ENCODE results near the gene ITPA. TPM values are rescaled to one million over a fixed set of nuclear protein-coding genes. Genes with fewer than 3 reads are reported as not detected.

ITPA gene
- total and polyA plus RNA-seq, 2 of the 13 experiments (the other 11 are each of a cell fraction or from before 2014, with no cell fraction given) = 60.1 to 103 TPM

- TF ChIP-seq RXRB (CRISPR knock-in tag; IDR thresholded peaks at IDR 0.05; ENCODE audit: borderline replicate concordance) (no peak; the same call in 1 of the 2 replicates), FOXC1 (CRISPR knock-in tag; IDR thresholded peaks at IDR 0.05; ENCODE audit: borderline replicate concordance) (peak; percentile 11), RFXAP (CRISPR knock-in tag; IDR thresholded peaks at IDR 0.05; ENCODE audit: borderline replicate concordance) (peak; percentile 52; the same call in 1 of the 2 replicates), ZNF678 (CRISPR knock-in tag; IDR thresholded peaks at IDR 0.05) (no peak), NFKB2 (CRISPR knock-in tag; IDR thresholded peaks at IDR 0.05; ENCODE audit: borderline replicate concordance) (peak; percentile 55; the same call in 1 of the 2 replicates), ZNF18 (CRISPR knock-in tag; IDR thresholded peaks at IDR 0.05; ENCODE audit: insufficient replicate concordance) (peak; percentile 51), NFIB (CRISPR knock-in tag; IDR thresholded peaks at IDR 0.05; ENCODE audit: borderline replicate concordance) (no peak), PTBP1 (IDR thresholded peaks at IDR 0.05; ENCODE audit: low read depth, low read length, poor library complexity, severe bottlenecking) (peak; percentile 59), ZNF251 (CRISPR knock-in tag; IDR thresholded peaks at IDR 0.05) (no peak), ISL2 (CRISPR knock-in tag; IDR thresholded peaks at IDR 0.05) (peak; percentile 65), TBX2 (CRISPR knock-in tag; IDR thresholded peaks at IDR 0.05; ENCODE audit: borderline replicate concordance) (peak; percentile 1; the same call in 1 of the 2 replicates), ARNTL (CRISPR knock-in tag; IDR thresholded peaks at IDR 0.05) (no peak)
- TF ChIP-seq, protein P1, sequence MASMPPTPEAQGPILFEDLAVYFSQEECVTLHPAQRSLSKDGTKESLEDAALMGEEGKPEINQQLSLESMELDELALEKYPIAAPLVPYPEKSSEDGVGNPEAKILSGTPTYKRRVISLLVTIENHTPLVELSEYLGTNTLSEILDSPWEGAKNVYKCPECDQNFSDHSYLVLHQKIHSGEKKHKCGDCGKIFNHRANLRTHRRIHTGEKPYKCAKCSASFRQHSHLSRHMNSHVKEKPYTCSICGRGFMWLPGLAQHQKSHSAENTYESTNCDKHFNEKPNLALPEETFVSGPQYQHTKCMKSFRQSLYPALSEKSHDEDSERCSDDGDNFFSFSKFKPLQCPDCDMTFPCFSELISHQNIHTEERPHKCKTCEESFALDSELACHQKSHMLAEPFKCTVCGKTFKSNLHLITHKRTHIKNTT (CRISPR knock-in tag; IDR thresholded peaks at IDR 0.05) = 0 out of 2 replicates have a peak, but pooled peaks have one; percentile 69
- TF ChIP-seq, protein P2, sequence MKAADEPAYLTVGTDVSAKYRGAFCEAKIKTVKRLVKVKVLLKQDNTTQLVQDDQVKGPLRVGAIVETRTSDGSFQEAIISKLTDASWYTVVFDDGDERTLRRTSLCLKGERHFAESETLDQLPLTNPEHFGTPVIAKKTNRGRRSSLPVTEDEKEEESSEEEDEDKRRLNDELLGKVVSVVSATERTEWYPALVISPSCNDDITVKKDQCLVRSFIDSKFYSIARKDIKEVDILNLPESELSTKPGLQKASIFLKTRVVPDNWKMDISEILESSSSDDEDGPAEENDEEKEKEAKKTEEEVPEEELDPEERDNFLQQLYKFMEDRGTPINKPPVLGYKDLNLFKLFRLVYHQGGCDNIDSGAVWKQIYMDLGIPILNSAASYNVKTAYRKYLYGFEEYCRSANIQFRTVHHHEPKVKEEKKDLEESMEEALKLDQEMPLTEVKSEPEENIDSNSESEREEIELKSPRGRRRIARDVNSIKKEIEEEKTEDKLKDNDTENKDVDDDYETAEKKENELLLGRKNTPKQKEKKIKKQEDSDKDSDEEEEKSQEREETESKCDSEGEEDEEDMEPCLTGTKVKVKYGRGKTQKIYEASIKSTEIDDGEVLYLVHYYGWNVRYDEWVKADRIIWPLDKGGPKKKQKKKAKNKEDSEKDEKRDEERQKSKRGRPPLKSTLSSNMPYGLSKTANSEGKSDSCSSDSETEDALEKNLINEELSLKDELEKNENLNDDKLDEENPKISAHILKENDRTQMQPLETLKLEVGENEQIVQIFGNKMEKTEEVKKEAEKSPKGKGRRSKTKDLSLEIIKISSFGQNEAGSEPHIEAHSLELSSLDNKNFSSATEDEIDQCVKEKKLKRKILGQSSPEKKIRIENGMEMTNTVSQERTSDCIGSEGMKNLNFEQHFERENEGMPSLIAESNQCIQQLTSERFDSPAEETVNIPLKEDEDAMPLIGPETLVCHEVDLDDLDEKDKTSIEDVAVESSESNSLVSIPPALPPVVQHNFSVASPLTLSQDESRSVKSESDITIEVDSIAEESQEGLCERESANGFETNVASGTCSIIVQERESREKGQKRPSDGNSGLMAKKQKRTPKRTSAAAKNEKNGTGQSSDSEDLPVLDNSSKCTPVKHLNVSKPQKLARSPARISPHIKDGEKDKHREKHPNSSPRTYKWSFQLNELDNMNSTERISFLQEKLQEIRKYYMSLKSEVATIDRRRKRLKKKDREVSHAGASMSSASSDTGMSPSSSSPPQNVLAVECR (CRISPR knock-in tag; IDR thresholded peaks at IDR 0.05; ENCODE audit: borderline replicate concordance) = peak; percentile 76; the same call in 1 of the 2 replicates
- TF ChIP-seq, protein P3, sequence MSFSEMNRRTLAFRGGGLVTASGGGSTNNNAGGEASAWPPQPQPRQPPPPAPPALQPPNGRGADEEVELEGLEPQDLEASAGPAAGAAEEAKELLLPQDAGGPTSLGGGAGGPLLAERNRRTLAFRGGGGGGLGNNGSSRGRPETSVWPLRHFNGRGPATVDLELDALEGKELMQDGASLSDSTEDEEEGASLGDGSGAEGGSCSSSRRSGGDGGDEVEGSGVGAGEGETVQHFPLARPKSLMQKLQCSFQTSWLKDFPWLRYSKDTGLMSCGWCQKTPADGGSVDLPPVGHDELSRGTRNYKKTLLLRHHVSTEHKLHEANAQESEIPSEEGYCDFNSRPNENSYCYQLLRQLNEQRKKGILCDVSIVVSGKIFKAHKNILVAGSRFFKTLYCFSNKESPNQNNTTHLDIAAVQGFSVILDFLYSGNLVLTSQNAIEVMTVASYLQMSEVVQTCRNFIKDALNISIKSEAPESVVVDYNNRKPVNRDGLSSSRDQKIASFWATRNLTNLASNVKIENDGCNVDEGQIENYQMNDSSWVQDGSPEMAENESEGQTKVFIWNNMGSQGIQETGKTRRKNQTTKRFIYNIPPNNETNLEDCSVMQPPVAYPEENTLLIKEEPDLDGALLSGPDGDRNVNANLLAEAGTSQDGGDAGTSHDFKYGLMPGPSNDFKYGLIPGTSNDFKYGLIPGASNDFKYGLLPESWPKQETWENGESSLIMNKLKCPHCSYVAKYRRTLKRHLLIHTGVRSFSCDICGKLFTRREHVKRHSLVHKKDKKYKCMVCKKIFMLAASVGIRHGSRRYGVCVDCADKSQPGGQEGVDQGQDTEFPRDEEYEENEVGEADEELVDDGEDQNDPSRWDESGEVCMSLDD (CRISPR knock-in tag; IDR thresholded peaks at IDR 0.05; ENCODE audit: borderline replicate concordance) = 0 out of 2 replicates have a peak, but pooled peaks have one; percentile 21
- TF ChIP-seq, protein P4, sequence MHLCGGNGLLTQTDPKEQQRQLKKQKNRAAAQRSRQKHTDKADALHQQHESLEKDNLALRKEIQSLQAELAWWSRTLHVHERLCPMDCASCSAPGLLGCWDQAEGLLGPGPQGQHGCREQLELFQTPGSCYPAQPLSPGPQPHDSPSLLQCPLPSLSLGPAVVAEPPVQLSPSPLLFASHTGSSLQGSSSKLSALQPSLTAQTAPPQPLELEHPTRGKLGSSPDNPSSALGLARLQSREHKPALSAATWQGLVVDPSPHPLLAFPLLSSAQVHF (CRISPR knock-in tag; IDR thresholded peaks at IDR 0.05) = 0 out of 2 replicates have a peak, but pooled peaks have one; percentile 4
These were observed 29.9 kb downstream of the ITPA start, which contains the start of gene SLC4A11 (continued) for GRCh38 chr20:3239026-3239866.

Measured in HepG2 (cell line).